Measurements from ENCODE around the gene MIPEP. TPM values are rescaled to one million over a fixed set of nuclear protein-coding genes. Genes with fewer than 3 reads are reported as not detected.

Gene MIPEP
- total and polyA plus RNA-seq, 10 of the 15 experiments (the other 5 are each of a cell fraction or from before 2014, with no cell fraction given): 15.6 to 56.2 (median 29.8) TPM

GRCh38 chr13:23921451-23921888 lies 32.3 kb upstream of the MIPEP start (continued):
- no peak for TF ChIP-seq HSF1 (IDR thresholded peaks at IDR 0.05; ENCODE audit: low read depth, low read length)
- TF ChIP-seq CEBPB (IDR thresholded peaks at IDR 0.05; ENCODE audit: borderline replicate concordance in 1 of 2, low read depth in 2 of 2, low read length in 2 of 2): no peak
- no peak for TF ChIP-seq SP1 (IDR thresholded peaks at IDR 0.05; ENCODE audit: low read depth, low read length)
- peak; percentile 41; the same call in 1 of the 2 replicates for TF ChIP-seq ZNF384 (IDR thresholded peaks at IDR 0.05; ENCODE audit: borderline replicate concordance, low read depth, low read length)
- no peak for TF ChIP-seq CHD2 (IDR thresholded peaks at IDR 0.05; ENCODE audit: borderline replicate concordance, low read depth, low read length)
- no peak for TF ChIP-seq BHLHE40 (IDR thresholded peaks at IDR 0.05; ENCODE audit: borderline replicate concordance in 1 of 2, low read depth in 2 of 2, low read length in 1 of 2)
- no peak for TF ChIP-seq JUNB (IDR thresholded peaks at IDR 0.05)
- TF ChIP-seq ZBTB4 (CRISPR knock-in tag; IDR thresholded peaks at IDR 0.05): no peak
- no peak for TF ChIP-seq MLLT1 (IDR thresholded peaks at IDR 0.05)

Data from GM12878 (cell line).